ENCODE measurements around the gene YARS1. TPM values are rescaled to one million over a fixed set of nuclear protein-coding genes. Genes with fewer than 3 reads are reported as not detected.

Gene YARS1
- total RNA-seq, 4 donors from 2014 or later: 29.1 to 54.1 (median 46.0) TPM

- Histone ChIP-seq H3K4me3 (no peak overlapping the region), H3K4me1 (peaks cover 2 to 74% (median 42%) of the 10 kb centered on the region in 3 donors), H3K27ac (peak overlapping the region; percentile 15 to 85 (median 78)), H3K9me3 (no peaks in the 10 kb centered on the region), H3K36me3 (peaks cover 0 to 8% of the 10 kb centered on the region in 2 donors), H3K27me3 (no peaks in the 10 kb centered on the region)
- 0 to 9% methylated on average over 3 to 5 of the region's 10 CpGs for WGBS, 2 donors (ENCODE audit: low coverage in 1 of 2)
- TF ChIP-seq POLR2A (IDR thresholded peaks at IDR 0.05) (no peak), POLR2AphosphoS5 (IDR thresholded peaks at IDR 0.05) (peak; percentile 33)
- ATAC-seq: peak; percentile 43
These were observed 55.8 kb downstream of the YARS1 start for GRCh38 chr1:32761253-32761877.

GRCh38 chr1:32759997-32760623 lies 57.0 kb downstream of the YARS1 start:
- Histone ChIP-seq H3K4me1 (peaks cover 2 to 68% (median 33%) of the 10 kb centered on the region in 3 donors), H3K9me3 (no peaks in the 10 kb centered on the region)

GRCh38 chr1:32759521-32759981 lies 57.6 kb downstream of the YARS1 start:
- peaks cover 0 to 8% of the 10 kb centered on the region in 2 donors for H3K36me3 ChIP-seq
- H3K27ac ChIP-seq: peak overlapping the region; percentile 61 to 85 (median 78)
- no peak for TF ChIP-seq POLR2AphosphoS5 (IDR thresholded peaks at IDR 0.05)
- TF ChIP-seq CTCF (IDR thresholded peaks at IDR 0.05): no peak
- no peak for TF ChIP-seq POLR2A (IDR thresholded peaks at IDR 0.05)
- TF ChIP-seq EP300 (IDR thresholded peaks at IDR 0.05): no peak
- no peaks in the 10 kb centered on the region for H3K27me3 ChIP-seq
- H3K4me3 ChIP-seq: no peak overlapping the region
- peaks cover 2 to 68% (median 38%) of the 10 kb centered on the region in 3 donors for H3K4me1 ChIP-seq
- WGBS, 2 donors (ENCODE audit: low coverage in 1 of 2): 60 to 79% methylated on average over 2 to 4 of the region's 5 CpGs
- H3K9me3 ChIP-seq: no peaks in the 10 kb centered on the region
- ATAC-seq: no peak

More at GRCh38 chr1:32759997-32760623, 57.0 kb downstream of the YARS1 start:
- Histone ChIP-seq H3K4me3 (no peak overlapping the region), H3K36me3 (peaks cover 0 to 8% of the 10 kb centered on the region in 2 donors), H3K27me3 (no peaks in the 10 kb centered on the region), H3K27ac (peak overlapping the region; percentile 61 to 85 (median 78))
- WGBS, 2 donors (ENCODE audit: low coverage in 1 of 2): 20 to 75% methylated on average over 2 to 4 of the region's 14 CpGs
- no peak for TF ChIP-seq CTCF (IDR thresholded peaks at IDR 0.05)
- TF ChIP-seq POLR2AphosphoS5 (IDR thresholded peaks at IDR 0.05): peak; percentile 22
- ATAC-seq: peak; percentile 63

- Histone ChIP-seq H3K4me1 (peaks cover 2 to 68% (median 44%) of the 10 kb centered on the region in 3 donors), H3K36me3 (peaks cover 0 to 7% of the 10 kb centered on the region in 2 donors), H3K27me3 (no peaks in the 10 kb centered on the region), H3K9me3 (no peaks in the 10 kb centered on the region), H3K27ac (peak overlapping the region; percentile 61 to 85 (median 78)), H3K4me3 (no peak overlapping the region)
- ATAC-seq: no peak
- WGBS, 2 donors (ENCODE audit: low coverage in 1 of 2): 57 to 67% methylated on average over 1 of the region's 1 CpG
- no peak for TF ChIP-seq POLR2A (IDR thresholded peaks at IDR 0.05)
- TF ChIP-seq POLR2AphosphoS5 (IDR thresholded peaks at IDR 0.05): no peak
- no peak for TF ChIP-seq CTCF (IDR thresholded peaks at IDR 0.05)
- no peak for TF ChIP-seq EP300 (IDR thresholded peaks at IDR 0.05)
These were observed 58.2 kb downstream of the YARS1 start for GRCh38 chr1:32758795-32759430.

- Histone ChIP-seq H3K36me3 (peaks cover 0 to under 1% of the 10 kb centered on the region in 2 donors), H3K27me3 (no peaks in the 10 kb centered on the region), H3K4me3 (no peak overlapping the region), H3K9me3 (no peaks in the 10 kb centered on the region), H3K27ac (peak overlapping the region in 3 of 4 donors; percentile 73 to 85 (median 82)), H3K4me1 (peaks cover 3 to 70% (median 44%) of the 10 kb centered on the region in 3 donors)
- TF ChIP-seq CTCF (IDR thresholded peaks at IDR 0.05) (no peak), POLR2AphosphoS5 (IDR thresholded peaks at IDR 0.05) (no peak), POLR2A (IDR thresholded peaks at IDR 0.05) (no peak), EP300 (IDR thresholded peaks at IDR 0.05) (no peak)
- ATAC-seq: no peak
- 0 to 68% methylated on average over 1 to 5 of the region's 7 CpGs for WGBS, 2 donors (ENCODE audit: low coverage in 1 of 2)
These were observed 58.9 kb downstream of the YARS1 start for GRCh38 chr1:32758177-32758794.
